GM21515 (cell line): ENCODE results near the gene TGM1.

ENCODE experiments used
- ATAC-seq: cut with Tn5 transposase; IDR thresholded peaks from one replicate; pipeline ENCODE4 v1.9.1; 2021; ENCODE audit not compliant: unreplicated experiment

Gene TGM1

GRCh38 chr14:24262821-24263733 is at the start of gene TGM1:
Gene TGM1 (minus strand): TSS chr14:24263177. CDS start chr14:24262352, 825 bp downstream.
- ATAC-seq = no peak

GRCh38 chr14:24311837-24312615 is 49.0 kb upstream of the TGM1 start:
- ATAC-seq = no peak

- peak; percentile 60 for ATAC-seq
Measured at GRCh38 chr14:24310646-24311604, 47.9 kb upstream of the TGM1 start, which contains the start of gene LTB4R. Gene LTB4R (plus strand): TSS chr14:24311502. CDS start chr14:24315652, 4,150 bp downstream.

GRCh38 chr14:24310265-24310645 is 47.3 kb upstream of the TGM1 start:
- no peak for ATAC-seq

GRCh38 chr14:24309538-24310264 is 46.7 kb upstream of the TGM1 start, which contains the start of gene LTB4R2:
Gene LTB4R2 (plus strand): TSS chr14:24310140. CDS start chr14:24310665, 525 bp downstream.
- no peak for ATAC-seq

- ATAC-seq = no peak
Measured at GRCh38 chr14:24308342-24309124, 45.6 kb upstream of the TGM1 start.

GRCh38 chr14:24307575-24308341 is 44.8 kb upstream of the TGM1 start, which contains the start of gene CIDEB:
Gene CIDEB (minus strand): TSS chr14:24307977. CDS start chr14:24307858, 119 bp downstream.
- ATAC-seq = no peak

GRCh38 chr14:24307156-24307574 is 44.2 kb upstream of the TGM1 start:
- no peak for ATAC-seq

GRCh38 chr14:24304019-24304387 is 41.0 kb upstream of the TGM1 start:
- ATAC-seq = no peak

GRCh38 chr14:24300326-24300980 is 37.5 kb upstream of the TGM1 start:
- no peak for ATAC-seq

- peak; percentile 67 for ATAC-seq
Measured at GRCh38 chr14:24299255-24300191, 36.5 kb upstream of the TGM1 start, which contains the start of the genes DHRS1 and NOP9. Gene DHRS1 (minus strand): TSS chr14:24299780. CDS start chr14:24299106, 674 bp downstream. Gene NOP9 (plus strand): TSS chr14:24299850. CDS start chr14:24299955, 105 bp downstream.

GRCh38 chr14:24298892-24299254 is 35.9 kb upstream of the TGM1 start:
- ATAC-seq = peak; percentile 3

- ATAC-seq = no peak
Measured at GRCh38 chr14:24297190-24297964, 34.4 kb upstream of the TGM1 start.

- no peak for ATAC-seq
Measured at GRCh38 chr14:24296341-24297157, 33.6 kb upstream of the TGM1 start.

- no peak for ATAC-seq
Measured at GRCh38 chr14:24293525-24293924, 30.5 kb upstream of the TGM1 start.
